GM12892 (cell line): ENCODE results near the gene CTNNBIP1.
A peak's percentile ranks its signal among the peaks of the same experiment; 100 is the strongest.

Experiments used
- DNase-seq: peaks from one replicate; pipeline ENCODE4 v3.0.0; 2011; ENCODE audit not compliant: insufficient read length
- FAIRE-seq: peaks from 2 replicates; lab custom pipeline; 2011; peaks lifted over from hg19 to GRCh38; lab: Jason Lieb, UNC
- POLR2A ChIP-seq: IDR thresholded peaks from 2 replicates; pipeline ENCODE4 v1.6.1; 2011; ENCODE audit warnings: low read depth, low read length, control low read depth
- POLR2AphosphoS5 ChIP-seq: IDR thresholded peaks from 2 replicates; pipeline ENCODE4 v1.6.1; 2011; ENCODE audit warnings: low read depth, low read length, control low read depth
- TAF1 ChIP-seq: IDR thresholded peaks from 2 replicates; pipeline ENCODE4 v1.6.1; 2011; ENCODE audit warnings: low read depth, mild to moderate bottlenecking, control low read depth, low read length, borderline replicate concordance

Gene CTNNBIP1

DNA sequence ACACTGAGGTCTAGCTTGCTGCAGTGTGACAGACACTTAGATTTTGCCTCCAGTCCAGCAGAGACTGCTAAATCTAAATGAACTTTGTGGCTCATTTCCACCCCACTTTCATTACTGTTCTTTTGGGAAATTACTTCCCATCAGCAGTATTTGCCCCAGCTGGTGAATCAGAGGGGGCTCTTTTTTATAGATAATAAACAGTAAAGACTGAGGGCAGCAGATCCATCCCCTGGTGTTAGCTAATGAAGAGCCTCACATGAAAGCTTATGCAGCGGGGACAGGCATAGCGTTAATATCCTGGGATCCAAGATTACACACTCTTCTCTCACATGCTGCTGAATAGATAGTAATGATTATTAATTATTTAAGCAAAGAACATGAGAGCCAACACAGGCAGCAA is 6.4 kb upstream of the CTNNBIP1 start:
- TF ChIP-seq POLR2A (no peak), POLR2AphosphoS5 (no peak), TAF1 (no peak)
- no peak for DNase-seq
- no peak for FAIRE-seq

DNA sequence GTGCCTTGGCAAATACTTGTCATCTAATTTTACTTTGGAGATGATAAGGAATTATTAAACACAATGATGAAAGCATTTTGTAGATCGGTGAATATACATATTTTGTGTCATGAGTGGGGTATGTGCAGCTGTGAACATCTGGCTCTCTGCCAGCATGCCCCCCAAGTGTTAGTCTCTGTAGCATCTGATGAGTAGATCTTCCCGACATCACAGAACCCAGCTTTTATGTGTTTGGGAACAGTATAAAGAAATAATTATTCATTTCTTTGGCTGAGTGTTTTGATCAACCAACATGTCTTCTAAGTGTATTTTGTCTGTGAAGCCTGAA is 4.5 kb upstream of the CTNNBIP1 start:
- DNase-seq: no peak
- FAIRE-seq: no peak
- no peak for TF ChIP-seq POLR2AphosphoS5
- no peak for TF ChIP-seq TAF1

DNA sequence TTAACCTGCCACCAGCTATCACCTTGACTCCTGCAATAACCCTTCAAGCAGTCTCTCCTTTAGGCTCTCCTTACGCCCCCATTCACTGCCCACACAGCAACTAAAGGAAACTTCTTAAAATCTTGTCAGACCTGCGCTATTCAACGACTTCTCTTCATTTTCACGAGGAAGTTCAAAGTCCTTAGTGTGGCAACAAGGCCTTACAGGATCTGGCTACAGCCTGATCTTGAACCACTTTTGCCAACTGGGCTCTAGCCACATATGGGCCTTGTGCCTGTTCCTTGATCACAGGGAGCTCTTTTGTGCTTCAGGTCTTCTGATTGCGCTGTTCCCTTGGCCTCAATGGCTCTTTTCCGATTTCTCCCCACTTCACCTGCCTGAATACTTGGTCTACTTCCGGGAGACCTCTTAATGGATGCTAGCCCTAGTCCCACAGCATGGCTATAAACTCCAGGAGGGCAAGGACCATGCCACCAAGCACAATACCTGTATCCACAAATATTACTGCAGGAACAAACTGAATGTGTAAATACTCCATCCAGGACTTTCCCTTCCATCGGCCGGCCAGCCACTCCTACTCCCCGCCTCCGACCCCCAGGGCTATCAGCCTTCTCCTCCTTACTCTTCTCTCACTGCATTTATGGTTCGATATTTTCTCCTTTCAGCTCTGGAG is 2.3 kb upstream of the CTNNBIP1 start:
- no peak for TF ChIP-seq POLR2AphosphoS5
- no peak for TF ChIP-seq TAF1
- no peak for TF ChIP-seq POLR2A
- no peak for FAIRE-seq
- DNase-seq: no peak

DNA sequence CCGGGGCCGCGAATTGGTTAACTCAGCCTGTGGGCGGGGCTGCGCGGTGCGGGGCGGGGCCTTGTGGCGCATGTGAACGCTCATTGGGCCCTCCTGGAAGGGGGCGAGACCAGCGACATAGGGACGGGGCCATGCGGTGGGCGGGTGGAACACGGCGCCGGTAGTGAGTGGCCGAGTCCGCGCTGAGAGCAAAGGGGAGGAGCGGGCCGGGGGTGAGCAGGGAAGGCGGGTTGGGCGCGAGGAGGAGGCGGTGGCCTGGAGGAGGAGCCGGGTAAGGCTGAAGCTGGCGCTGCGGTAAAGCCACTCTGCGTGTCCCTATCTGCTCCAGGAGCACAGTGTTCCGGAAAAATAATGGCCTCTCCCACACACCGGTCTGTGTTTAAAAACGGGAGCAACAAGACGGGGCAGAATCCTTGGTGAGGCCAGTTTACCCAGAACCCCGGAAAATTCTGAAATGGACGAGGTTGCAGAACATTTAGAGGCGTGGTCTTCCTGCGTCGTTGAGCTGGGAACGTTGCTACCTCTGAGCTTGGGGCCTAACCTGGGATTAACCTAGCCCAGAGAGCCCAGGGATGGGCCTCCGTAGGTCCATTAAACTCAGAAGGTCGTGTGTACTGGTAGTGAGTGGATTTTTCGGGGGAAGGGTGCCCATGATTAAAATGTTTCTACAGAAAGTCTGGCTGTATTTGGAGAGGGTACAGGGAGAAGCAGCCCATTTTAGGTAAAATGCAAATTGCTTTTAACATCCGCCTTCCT is 532 bp upstream of the CTNNBIP1 start:
- TF ChIP-seq TAF1 (no peak), POLR2AphosphoS5 (0 out of 2 replicates have a peak, but pooled peaks have one; percentile 47)
- DNase-seq: peak; percentile 96
- FAIRE-seq: peak; percentile 99

DNA sequence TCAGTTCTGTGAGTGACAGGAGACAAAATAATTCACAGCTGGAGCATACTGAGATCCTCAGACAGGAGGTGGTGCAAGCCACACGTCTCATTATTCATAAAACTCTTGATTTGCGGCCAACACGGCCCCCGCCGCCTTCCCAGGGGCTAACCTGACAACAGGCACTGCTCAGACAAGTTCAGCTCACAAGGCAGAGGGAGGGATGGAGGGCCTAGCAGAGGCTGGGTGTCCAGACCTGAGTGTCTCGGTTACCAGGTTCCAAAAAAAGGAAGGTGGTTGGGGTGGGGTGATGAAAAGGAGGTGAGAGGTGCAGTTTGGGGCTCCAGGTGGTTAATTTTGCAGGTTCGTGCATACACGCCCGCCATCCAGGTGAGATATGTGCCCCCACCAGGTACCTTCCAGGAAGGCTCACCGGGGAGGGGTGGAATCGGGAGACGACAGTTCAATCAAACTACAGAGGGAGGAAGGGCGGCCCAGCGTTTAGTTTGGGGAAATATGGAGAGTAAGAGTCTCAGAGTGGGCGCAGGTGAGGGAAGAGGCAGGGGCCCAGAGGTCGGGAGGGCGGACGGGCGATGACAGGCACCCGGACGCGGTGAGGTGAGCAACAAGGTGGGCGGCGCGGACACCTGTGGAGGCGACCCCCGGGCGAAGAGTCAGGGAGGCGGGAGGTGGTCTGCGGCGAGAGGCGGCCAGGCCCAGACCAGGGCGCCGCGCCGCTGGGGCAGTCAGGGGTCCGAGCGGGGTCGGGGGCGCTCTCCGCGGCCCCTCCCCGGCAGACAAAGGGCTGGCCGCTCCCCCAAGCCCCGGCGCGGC is 629 bp downstream of the CTNNBIP1 start:
- DNase-seq: no peak
- no peak for TF ChIP-seq POLR2AphosphoS5
- no peak for TF ChIP-seq POLR2A
- TF ChIP-seq TAF1: no peak
- FAIRE-seq: peak; percentile 38

DNA sequence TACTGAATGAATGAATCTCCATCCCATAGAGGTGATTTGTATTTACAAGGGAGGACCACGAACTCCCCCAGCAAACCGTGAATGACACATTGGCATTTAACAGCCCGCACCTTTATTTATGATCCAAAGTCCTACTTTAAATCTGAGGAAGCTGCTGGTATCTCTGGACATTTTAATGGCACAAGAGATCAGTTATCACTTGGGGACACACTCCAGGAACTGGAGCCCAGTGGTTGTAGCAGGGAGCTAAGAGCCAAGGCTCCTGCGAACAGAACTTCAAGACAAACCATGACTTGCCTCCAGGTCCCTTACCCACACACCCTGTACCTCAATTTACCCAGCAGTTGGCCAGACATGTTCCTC is 1.2 kb downstream of the CTNNBIP1 start:
- TF ChIP-seq POLR2A (no peak), TAF1 (no peak), POLR2AphosphoS5 (no peak)
- FAIRE-seq (no peak), DNase-seq (no peak)

DNA sequence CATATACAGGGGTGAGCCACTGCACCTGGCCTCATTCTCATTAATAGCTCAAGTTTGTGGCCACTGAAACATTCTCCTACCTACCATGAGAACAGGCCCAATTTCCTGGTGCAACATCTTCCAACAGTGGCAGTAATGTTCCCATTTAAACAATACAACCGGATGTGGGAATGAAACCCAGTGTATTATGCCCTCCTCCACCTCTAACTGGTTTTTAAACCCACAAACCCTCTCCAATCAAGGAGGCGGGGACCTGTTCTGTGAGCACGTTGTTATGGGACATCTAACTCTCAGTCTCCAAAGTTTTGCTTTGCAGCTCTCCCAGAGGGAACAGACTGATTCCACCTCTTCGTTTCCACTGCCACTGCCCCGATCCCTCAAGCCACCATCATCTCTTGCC is 2.6 kb downstream of the CTNNBIP1 start:
- DNase-seq (no peak), FAIRE-seq (no peak)
- no peak for TF ChIP-seq POLR2A
- no peak for TF ChIP-seq TAF1
- no peak for TF ChIP-seq POLR2AphosphoS5

DNA sequence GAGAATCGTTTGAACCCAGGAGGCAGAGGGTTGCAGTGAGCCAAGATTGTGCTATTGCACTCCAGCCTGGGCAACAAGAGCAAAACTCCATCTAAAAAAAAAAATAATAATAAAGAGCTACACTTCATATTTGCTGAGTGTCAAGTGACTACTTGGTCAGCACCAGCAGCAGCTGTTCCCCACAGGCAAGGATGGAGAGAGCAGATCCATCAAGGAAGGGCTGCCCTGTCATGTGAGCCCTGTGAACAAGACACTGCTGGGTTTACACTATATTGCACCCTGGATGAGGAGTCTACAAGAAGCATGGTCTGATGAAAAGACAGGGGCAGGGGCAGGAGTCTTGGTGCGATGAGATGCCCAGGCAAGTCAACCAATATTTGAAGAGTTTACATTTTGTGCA is 3.6 kb downstream of the CTNNBIP1 start:
- TF ChIP-seq POLR2A (no peak), POLR2AphosphoS5 (no peak), TAF1 (no peak)
- FAIRE-seq: no peak
- no peak for DNase-seq

DNA sequence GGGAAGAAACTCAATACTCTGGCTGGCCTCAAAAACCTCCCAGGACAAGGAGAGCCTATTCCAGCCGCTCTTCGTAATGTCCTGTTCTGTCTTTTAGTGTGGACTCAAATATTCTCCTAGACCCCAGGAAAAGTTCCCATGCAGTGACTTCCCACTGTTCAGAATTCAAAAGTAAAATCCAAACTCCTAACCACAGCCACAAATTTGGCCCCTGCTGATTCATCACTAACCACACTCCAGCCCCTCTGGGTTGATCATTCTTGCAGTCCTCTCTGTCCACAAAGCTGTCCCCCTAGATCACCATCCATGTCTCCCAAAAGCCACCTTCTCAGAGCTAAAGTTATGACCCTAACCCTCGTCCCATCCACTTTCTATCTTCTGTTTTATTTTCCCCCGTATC is 5.1 kb downstream of the CTNNBIP1 start:
- TF ChIP-seq POLR2A (no peak), POLR2AphosphoS5 (no peak), TAF1 (no peak)
- no peak for FAIRE-seq
- no peak for DNase-seq

DNA sequence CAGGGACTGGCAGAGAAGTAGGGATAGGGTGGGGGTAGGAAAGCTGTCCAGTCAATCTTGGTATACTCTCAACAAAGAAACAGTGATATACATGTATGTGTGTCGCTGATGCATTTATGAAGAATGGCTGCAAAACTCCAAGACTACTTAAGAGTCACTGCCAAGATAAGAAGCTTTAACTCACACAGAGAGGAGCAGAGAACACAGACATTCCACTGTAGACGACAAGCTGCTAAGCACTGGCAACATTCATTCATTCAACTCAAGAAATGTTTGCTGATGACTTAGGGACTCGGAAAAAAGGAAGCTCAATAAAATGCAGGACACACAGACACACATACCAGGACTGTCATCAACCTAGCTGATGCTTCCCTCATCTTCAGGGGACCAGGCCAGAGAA is 5.5 kb downstream of the CTNNBIP1 start:
- FAIRE-seq (no peak), DNase-seq (no peak)
- no peak for TF ChIP-seq POLR2A
- no peak for TF ChIP-seq TAF1

DNA sequence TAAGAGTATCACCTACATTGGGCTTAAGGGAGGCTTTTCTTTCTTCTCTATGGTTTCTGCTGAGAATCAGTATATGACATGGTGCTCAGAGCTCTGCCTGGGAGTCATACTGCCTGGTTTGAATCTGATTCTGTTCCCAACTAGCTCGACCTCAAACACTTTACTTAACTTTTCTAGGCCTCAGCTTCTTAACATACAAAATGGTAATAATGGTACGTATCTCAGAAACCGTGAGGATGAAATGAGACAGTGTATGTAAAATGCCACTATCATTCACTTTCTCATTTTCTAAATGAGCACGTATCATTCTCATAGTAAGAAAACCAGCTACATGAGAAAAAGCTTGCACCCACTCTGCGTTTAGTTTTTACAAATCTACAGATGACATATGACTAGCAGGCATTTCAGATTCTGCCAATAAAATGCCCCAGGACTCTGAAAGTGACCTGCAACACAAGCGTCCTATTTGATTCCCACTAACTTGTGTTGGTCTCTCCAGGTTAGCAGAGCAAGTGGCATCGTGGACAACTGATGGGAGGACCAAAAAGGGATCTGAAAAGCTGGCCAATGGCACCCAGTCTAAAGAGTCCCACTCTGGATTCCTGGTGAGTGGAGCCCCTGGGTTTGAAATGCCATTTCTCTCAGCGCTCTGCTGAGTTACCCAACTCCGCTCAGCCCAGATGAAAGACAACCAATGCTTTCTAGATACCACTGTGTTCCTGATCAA is 6.1 kb downstream of the CTNNBIP1 start:
- no peak for FAIRE-seq

More for the DNA sequence above, 6.1 kb downstream of the CTNNBIP1 start:
- no peak for DNase-seq
- TF ChIP-seq POLR2AphosphoS5: no peak
- TF ChIP-seq POLR2A: no peak
- TF ChIP-seq TAF1: no peak
